ENCODE data around the gene GTF3C1.
"Not testable (repeated sequence)": the region's sequence is repeated elsewhere in the genome, so short reads cannot be mapped to it uniquely, and the experiment has no call there.

Gene GTF3C1

GRCh38 chr16:27445502-27446175, 104.1 kb downstream of the GTF3C1 start:
- DNase-seq (ENCODE audit: low read depth in 2 of 2): no peak

GRCh38 chr16:27444470-27444869, 105.2 kb downstream of the GTF3C1 start:
- DNase-seq (ENCODE audit: low read depth in 2 of 2): no peak

GRCh38 chr16:27444015-27444414, 105.7 kb downstream of the GTF3C1 start:
- no peak for DNase-seq (ENCODE audit: low read depth in 2 of 2)

- DNase-seq (ENCODE audit: low read depth in 2 of 2): no peak
Measured at GRCh38 chr16:27441998-27442397, 107.7 kb downstream of the GTF3C1 start.

GRCh38 chr16:27441276-27441675, 108.4 kb downstream of the GTF3C1 start:
- no peak for DNase-seq (ENCODE audit: low read depth in 2 of 2)

- DNase-seq (ENCODE audit: low read depth in 2 of 2): no peak
Measured at GRCh38 chr16:27439271-27440018, 110.3 kb downstream of the GTF3C1 start.

GRCh38 chr16:27437946-27438345, 111.8 kb downstream of the GTF3C1 start:
- no peak for DNase-seq (ENCODE audit: low read depth in 2 of 2)

- no peak for DNase-seq (ENCODE audit: low read depth in 2 of 2)
Measured at GRCh38 chr16:27436921-27437650, 112.6 kb downstream of the GTF3C1 start.

- DNase-seq (ENCODE audit: low read depth in 2 of 2): no peak
Measured at GRCh38 chr16:27436065-27436464, 113.6 kb downstream of the GTF3C1 start.

- DNase-seq (ENCODE audit: low read depth in 2 of 2): not testable (repeated sequence)
Measured at GRCh38 chr16:27435146-27435545, 114.6 kb downstream of the GTF3C1 start.

- no peak for DNase-seq (ENCODE audit: low read depth in 2 of 2)
Measured at GRCh38 chr16:27434141-27435051, 115.3 kb downstream of the GTF3C1 start.

GRCh38 chr16:27433636-27434035, 116.1 kb downstream of the GTF3C1 start:
- DNase-seq (ENCODE audit: low read depth in 2 of 2): no peak

- DNase-seq (ENCODE audit: low read depth in 2 of 2): not testable (repeated sequence)
Measured at GRCh38 chr16:27433191-27433590, 116.5 kb downstream of the GTF3C1 start.

- DNase-seq (ENCODE audit: low read depth in 2 of 2): no peak
Measured at GRCh38 chr16:27432558-27432957, 117.2 kb downstream of the GTF3C1 start.

- no peak for DNase-seq (ENCODE audit: low read depth in 2 of 2)
Measured at GRCh38 chr16:27431773-27432532, 117.8 kb downstream of the GTF3C1 start.

- DNase-seq (ENCODE audit: low read depth in 2 of 2): no peak
Measured at GRCh38 chr16:27430923-27431484, 118.7 kb downstream of the GTF3C1 start.

- no peak for DNase-seq (ENCODE audit: low read depth in 2 of 2)
Measured at GRCh38 chr16:27430512-27430911, 119.2 kb downstream of the GTF3C1 start.

GRCh38 chr16:27429981-27430441, 119.7 kb downstream of the GTF3C1 start:
- no peak for DNase-seq (ENCODE audit: low read depth in 2 of 2)

- no peak for DNase-seq (ENCODE audit: low read depth in 2 of 2)
Measured at GRCh38 chr16:27429330-27429871, 120.3 kb downstream of the GTF3C1 start.
